ENCODE measurements around the gene DNAJC8. TPM values are rescaled to one million over a fixed set of nuclear protein-coding genes. Genes with fewer than 3 reads are reported as not detected.

DNAJC8 gene
- total RNA-seq, 3 donors from 2014 or later (not counting 1 experiment from before 2014, with no cell fraction given): 85.3 to 85.9 (median 85.4) TPM

DNA sequence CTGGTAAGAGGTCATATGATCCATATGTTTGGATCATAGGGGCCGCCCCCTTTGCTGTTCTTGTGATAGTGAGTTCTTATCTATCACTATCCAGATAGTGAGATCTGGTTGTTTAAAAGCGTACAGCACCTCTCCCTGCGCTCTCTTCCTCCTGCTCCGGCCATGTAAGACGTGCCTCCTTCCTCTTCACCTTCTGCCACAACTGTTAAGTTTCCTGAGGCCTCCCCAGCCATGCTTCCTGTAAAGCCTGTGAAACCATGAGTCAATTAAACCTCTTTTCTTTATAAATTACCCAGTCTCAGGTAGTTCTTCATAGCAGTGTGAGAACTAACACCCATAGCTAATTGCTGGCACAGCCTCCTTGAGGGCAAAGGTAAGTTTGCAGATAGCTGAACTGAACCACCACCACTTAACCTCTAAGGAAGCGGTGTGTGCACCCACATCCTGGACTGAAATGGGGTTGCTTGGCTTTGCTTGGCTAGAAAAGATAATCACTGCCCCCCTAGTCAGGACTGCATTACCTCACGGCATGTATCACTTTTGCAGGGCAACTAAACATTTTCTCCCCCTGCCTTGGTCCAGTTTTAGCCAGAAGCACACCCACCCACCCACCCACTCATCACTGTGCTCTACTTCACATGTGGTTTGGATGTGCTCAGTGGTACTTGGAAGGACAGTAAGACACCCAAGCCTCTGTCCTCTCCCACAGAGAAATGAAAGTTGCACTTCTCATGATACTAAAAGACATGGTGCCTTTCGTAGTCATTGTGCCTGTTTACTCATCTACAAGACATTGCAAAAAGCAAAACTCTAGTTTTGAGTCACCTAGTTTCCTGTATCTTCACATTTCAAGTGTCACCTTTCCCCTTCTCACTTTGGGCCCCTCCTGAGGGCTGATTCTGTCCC, 33.2 kb downstream of the DNAJC8 start:
- no peaks in the 10 kb centered on the region for H3K27me3 Mint-ChIP-seq (ENCODE audit: low read depth in 2 of 2)
- peak; percentile 76 to 89 (median 88) for ATAC-seq
- peaks cover 2 to 3% of the 10 kb centered on the region in 2 donors for H3K9me3 Mint-ChIP-seq
- Histone ChIP-seq H3K9me3 (ENCODE audit: control insufficient read depth, insufficient read depth, low read length) (peaks cover 17% of the 10 kb centered on the region), H3K4me3 (ENCODE audit: low read length) (no peak overlapping the region), H3K4me1 (ENCODE audit: control insufficient read depth, insufficient read depth, low read length) (peaks cover 68% of the 10 kb centered on the region), H3K27ac (ENCODE audit: low read length) (peak overlapping the region; percentile 74), H3K36me3 (ENCODE audit: control insufficient read depth, insufficient read depth, low read length) (peaks cover 28% of the 10 kb centered on the region), H3K27me3 (ENCODE audit: control insufficient read depth, insufficient read depth, low read length) (no peaks in the 10 kb centered on the region)
- peak; percentile 77 to 84 for DNase-seq
- H3K36me3 Mint-ChIP-seq: peaks cover 25% of the 10 kb centered on the region
- intact Hi-C loops (cut with micrococcal nuclease): loop anchor here (1.0 to 5.0 kb wide), 2 partner anchors 111 to 207 kb away; partner anchors contain the start of gene EYA3
- 12% methylated on average over 7 of the region's 8 CpGs for WGBS (ENCODE audit: insufficient coverage)
- peak overlapping the region; percentile 85 for H3K4me3 Mint-ChIP-seq
- peak overlapping the region; percentile 80 to 88 for H3K27ac Mint-ChIP-seq
- TF ChIP-seq, protein P1, sequence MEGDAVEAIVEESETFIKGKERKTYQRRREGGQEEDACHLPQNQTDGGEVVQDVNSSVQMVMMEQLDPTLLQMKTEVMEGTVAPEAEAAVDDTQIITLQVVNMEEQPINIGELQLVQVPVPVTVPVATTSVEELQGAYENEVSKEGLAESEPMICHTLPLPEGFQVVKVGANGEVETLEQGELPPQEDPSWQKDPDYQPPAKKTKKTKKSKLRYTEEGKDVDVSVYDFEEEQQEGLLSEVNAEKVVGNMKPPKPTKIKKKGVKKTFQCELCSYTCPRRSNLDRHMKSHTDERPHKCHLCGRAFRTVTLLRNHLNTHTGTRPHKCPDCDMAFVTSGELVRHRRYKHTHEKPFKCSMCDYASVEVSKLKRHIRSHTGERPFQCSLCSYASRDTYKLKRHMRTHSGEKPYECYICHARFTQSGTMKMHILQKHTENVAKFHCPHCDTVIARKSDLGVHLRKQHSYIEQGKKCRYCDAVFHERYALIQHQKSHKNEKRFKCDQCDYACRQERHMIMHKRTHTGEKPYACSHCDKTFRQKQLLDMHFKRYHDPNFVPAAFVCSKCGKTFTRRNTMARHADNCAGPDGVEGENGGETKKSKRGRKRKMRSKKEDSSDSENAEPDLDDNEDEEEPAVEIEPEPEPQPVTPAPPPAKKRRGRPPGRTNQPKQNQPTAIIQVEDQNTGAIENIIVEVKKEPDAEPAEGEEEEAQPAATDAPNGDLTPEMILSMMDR (IDR thresholded peaks at IDR 0.05): no peak
- peaks cover 54 to 67% of the 10 kb centered on the region in 2 donors for H3K4me1 Mint-ChIP-seq

- Mint-ChIP-seq H3K27me3 (ENCODE audit: low read depth in 2 of 2) (no peaks in the 10 kb centered on the region), H3K36me3 (peaks cover 12% of the 10 kb centered on the region), H3K4me3 (peak overlapping the region; percentile 32), H3K4me1 (peaks cover 66 to 69% of the 10 kb centered on the region in 2 donors), H3K9me3 (peaks cover 2 to 3% of the 10 kb centered on the region in 2 donors), H3K27ac (peak overlapping the region; percentile 80 to 88)
- 95% methylated on average over 12 of the region's 12 CpGs for WGBS (ENCODE audit: insufficient coverage)
- no peaks in the 10 kb centered on the region for H3K27me3 ChIP-seq (ENCODE audit: control insufficient read depth, insufficient read depth, low read length)
- H3K4me1 ChIP-seq (ENCODE audit: control insufficient read depth, insufficient read depth, low read length): peaks cover 81% of the 10 kb centered on the region
- DNase-seq (no peak), ATAC-seq (no peak)
- H3K9me3 ChIP-seq (ENCODE audit: control insufficient read depth, insufficient read depth, low read length): peaks cover 17% of the 10 kb centered on the region
- intact Hi-C loops (cut with micrococcal nuclease): loop anchor here (5.0 kb wide), 1 partner anchor 206 kb away; no protein-coding TSS in a partner anchor
- H3K27ac ChIP-seq (ENCODE audit: low read length): no peak overlapping the region
- H3K4me3 ChIP-seq (ENCODE audit: low read length): no peak overlapping the region
- TF ChIP-seq, protein P1 (IDR thresholded peaks at IDR 0.05): no peak
- peaks cover 12% of the 10 kb centered on the region for H3K36me3 ChIP-seq (ENCODE audit: control insufficient read depth, insufficient read depth, low read length)
Measured at GRCh38 chr1:28197682-28198415, 35.0 kb downstream of the DNAJC8 start.

- Histone ChIP-seq H3K4me3 (ENCODE audit: low read length) (no peak overlapping the region), H3K27me3 (ENCODE audit: control insufficient read depth, insufficient read depth, low read length) (no peaks in the 10 kb centered on the region), H3K27ac (ENCODE audit: low read length) (no peak overlapping the region), H3K36me3 (ENCODE audit: control insufficient read depth, insufficient read depth, low read length) (peaks cover 8% of the 10 kb centered on the region), H3K9me3 (ENCODE audit: control insufficient read depth, insufficient read depth, low read length) (peaks cover 17% of the 10 kb centered on the region), H3K4me1 (ENCODE audit: control insufficient read depth, insufficient read depth, low read length) (peaks cover 78% of the 10 kb centered on the region)
- DNase-seq (no peak), ATAC-seq (no peak)
- no peaks in the 10 kb centered on the region for H3K27me3 Mint-ChIP-seq (ENCODE audit: low read depth in 2 of 2)
- H3K36me3 Mint-ChIP-seq: peaks cover 12% of the 10 kb centered on the region
- H3K9me3 Mint-ChIP-seq: peaks cover 2 to 3% of the 10 kb centered on the region in 2 donors
- H3K27ac Mint-ChIP-seq: peak overlapping the region in 1 of 2 donors; percentile 48
- WGBS (ENCODE audit: insufficient coverage): 91% methylated on average over 3 of the region's 3 CpGs
- H3K4me3 Mint-ChIP-seq: peak overlapping the region; percentile 46
- peaks cover 65 to 70% of the 10 kb centered on the region in 2 donors for H3K4me1 Mint-ChIP-seq
- intact Hi-C loops (cut with micrococcal nuclease): loop anchor here (5.0 kb wide), 1 partner anchor 204 kb away; no protein-coding TSS in a partner anchor
- TF ChIP-seq, protein P1 (IDR thresholded peaks at IDR 0.05): no peak
Measured at GRCh38 chr1:28196330-28196729, 36.5 kb downstream of the DNAJC8 start.

Data from natural killer cell (primary cell).